Occipital lobe (tissue), 2 donors: Measurements from ENCODE around the gene MAPKAP1. TPM values are rescaled to one million over a fixed set of nuclear protein-coding genes. Genes with fewer than 3 reads are reported as not detected.
"Not testable (repeated sequence)": the region's sequence is repeated elsewhere in the genome, so short reads cannot be mapped to it uniquely, and the experiment has no call there.

ENCODE experiments used
- DNase-seq: peaks from one replicate; lab custom pipeline; 2025; lab: John Stamatoyannopoulos, UW
- total RNA-seq: library from RNA; depleted of rRNA; stranded (reverse); fragments of >200 nt; gene quantifications from one replicate; pipeline ENCODE4 v1.2.3, GENCODE V29; 2014

MAPKAP1 gene
- total RNA-seq, 1 donor from 2014 or later = 37.6 TPM

- no peak for DNase-seq
Observed at GRCh38 chr9:125421166-125421565, 285.8 kb downstream of the MAPKAP1 start.

DNA sequence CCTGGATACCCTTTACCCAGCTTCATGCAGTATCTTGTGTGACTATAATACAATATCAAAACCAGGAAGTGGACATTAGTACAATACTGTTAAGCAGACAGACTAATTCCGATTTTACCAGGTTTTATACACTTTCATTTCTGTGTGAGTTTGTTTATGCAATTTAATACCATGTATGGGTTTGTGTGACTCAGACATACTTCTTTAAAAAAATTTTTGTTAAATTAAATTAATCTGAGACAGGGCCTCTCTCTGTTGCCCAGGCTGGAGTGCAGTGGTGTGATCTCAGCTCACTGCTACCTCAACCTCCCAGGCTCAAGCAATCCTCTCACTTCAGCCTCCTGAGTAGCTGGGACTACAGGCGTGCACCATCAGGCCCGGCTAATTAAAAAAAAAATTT, 288.6 kb downstream of the MAPKAP1 start:
- no peak for DNase-seq

GRCh38 chr9:125416517-125416916, 290.5 kb downstream of the MAPKAP1 start:
- no peak for DNase-seq

DNA sequence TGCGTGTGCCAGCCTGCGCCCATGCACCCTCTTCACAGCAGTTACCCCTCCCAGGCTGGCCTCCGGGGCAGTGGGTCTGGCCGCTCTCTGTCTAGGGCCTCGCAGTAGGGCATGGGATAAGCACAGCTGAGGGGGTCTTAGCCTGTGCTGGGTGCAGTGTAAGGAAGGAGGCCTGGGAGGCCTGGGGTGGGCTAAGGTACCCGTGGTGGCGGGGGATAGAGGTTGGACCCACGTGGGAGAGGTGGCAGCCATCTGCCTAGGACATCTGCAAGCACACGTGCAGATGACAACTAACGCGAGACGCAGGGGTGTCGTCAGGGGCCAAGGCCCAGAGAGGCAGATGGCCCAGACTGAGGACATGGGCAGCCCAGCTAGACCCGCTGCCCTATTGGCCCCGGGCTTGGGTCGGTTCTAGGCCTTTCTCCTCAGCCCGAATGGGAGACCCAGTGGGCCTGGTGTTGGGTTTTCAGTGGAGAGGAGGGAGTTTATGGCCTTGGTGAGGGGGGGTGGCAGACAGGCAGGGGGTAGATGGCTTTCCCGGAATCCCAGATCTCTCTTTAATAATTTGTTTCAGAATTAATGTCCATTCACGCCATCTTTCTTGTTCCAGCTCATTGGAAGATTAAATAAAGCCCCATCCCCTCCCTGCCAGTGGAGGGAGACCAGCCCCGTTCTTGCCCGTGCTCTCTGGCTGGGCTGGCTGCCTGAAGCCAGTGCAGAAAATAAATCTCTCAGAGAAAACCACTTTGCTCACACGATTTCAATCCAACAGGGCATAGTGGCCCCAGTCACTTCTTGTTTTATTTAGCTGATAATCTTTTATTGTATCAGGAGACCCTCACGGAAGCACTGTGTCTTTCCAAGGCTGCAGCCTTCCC, 291.2 kb downstream of the MAPKAP1 start:
- DNase-seq = no peak

- DNase-seq = no peak
Observed at GRCh38 chr9:125413579-125413978, 293.4 kb downstream of the MAPKAP1 start.

DNA sequence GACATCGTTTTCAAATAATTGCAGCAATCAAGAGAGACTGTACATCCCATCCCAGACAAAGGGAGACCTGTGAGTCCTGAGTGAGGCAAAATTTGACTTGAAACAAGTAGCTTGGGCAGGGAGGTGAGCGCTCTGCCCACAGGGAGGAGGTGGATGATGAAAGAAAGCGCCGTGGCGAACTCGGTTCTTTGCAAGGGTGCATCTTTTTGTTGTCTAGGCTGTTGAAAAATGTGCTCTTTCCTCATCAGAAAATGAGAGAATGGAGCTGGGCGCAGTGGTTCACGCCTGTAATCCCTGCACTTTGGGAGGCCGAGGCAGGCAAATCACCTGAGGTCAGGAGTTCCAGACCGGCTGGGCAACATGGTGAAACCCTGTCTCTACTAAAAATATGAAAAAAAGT, 294.8 kb downstream of the MAPKAP1 start:
- DNase-seq = no peak

DNA sequence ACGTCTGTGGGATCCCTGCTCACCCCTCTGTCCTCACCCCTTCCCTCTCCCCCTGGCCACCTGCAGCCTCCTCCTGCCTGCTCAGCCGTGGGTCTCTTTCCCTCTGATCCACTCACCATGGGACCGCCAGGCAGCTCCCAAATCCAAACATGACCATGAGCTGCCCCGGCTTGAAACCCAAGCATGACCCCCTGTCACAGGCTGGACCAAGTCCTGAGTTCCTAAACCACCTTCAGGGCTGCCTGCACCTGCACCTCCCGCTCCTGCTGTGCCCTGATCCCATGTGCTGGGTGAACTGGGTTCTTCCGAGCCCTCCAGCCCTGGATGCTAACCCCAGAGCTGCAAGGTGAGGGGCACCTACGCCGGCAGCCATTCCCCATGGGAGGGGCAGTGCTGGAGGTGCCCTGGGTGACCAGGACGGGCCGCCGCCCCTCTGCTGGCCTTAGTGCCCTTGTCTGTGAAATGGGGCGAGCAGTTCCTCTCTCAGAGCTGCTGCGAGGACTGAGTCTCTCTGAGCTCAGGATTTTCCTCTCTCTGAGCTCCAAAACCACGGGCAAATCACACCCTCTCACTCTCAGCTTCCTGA, 295.7 kb downstream of the MAPKAP1 start:
- no peak for DNase-seq

GRCh38 chr9:125410522-125410894, 296.5 kb downstream of the MAPKAP1 start:
- DNase-seq = no peak

DNA sequence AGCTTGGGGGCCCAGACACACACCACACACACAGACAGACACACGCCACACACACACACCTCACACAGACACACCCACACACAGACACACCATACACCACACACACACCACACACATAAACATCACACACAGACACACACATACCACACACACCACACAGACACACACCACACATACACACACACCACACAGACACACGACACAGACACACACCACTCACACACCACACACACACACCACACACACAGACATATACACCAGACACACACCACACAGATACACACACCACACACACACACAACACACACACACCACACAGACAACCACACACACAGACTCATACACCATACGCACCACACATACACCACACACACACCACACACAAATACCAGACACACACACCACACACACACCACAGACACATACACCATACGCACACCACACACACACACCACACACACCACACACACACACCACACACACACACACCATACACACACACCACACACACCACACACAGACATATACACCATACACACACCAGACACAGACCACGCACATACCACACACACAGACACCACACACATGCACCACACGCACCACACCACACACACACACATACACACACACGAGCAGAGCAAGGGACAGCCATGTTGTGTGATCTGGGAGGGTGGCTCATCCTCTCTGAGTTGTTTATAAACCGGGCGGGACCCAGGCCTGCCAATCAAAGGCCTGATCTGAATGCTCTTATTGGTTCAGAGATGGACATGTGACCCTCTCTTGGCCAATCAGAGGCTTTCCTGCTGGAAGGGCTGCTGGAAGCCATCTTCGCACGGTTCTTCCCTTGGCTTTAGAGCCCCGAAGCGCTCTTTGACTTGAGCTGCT, 297.1 kb downstream of the MAPKAP1 start:
- no peak for DNase-seq

- DNase-seq = no peak
Observed at GRCh38 chr9:125409217-125409636, 297.8 kb downstream of the MAPKAP1 start.

GRCh38 chr9:125407974-125408900, 298.8 kb downstream of the MAPKAP1 start:
- peak; percentile 13 for DNase-seq

DNA sequence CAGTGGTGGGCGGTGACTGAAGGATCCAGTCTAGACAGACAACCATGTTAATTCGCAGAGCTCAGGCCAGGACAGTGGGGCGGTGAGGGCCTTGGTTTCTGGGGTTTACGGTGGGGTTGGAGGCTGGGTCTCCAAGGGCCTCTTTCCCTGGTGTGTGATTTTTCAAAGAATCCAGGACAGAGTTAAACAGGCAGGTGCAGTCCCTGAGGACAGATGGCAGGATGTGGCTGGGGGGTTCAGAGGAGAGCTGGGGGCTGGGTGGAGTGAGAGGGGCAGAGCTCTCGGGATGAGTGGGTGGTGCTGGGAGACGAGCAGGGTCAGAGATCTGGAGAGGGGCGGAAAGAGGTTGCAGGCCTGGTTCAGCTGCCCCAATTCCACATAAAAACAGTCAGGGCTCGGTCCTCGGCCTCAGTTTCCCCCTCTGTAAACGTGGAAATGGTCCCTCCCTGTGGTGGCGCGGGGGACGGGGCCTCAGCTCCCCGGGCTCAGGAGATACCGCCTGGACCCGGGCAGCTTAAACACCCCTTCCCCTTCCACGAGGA, 299.5 kb downstream of the MAPKAP1 start:
- DNase-seq = no peak

DNA sequence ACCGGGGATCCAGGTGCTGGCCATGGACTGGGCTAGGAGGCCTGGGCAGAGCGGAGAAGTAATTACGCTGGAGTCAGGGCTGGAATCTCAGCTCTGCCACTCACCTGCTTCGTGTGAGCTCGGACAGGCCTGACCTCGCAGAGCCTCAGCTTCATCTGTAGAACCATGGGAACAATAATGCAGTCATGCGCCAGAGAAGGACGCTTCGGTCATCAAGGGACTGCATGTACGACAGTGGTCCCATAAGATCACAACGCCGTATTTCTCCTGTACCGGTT, 300.3 kb downstream of the MAPKAP1 start:
- DNase-seq = no peak

- DNase-seq = no peak
Observed at GRCh38 chr9:125405938-125406809, 300.8 kb downstream of the MAPKAP1 start.

DNA sequence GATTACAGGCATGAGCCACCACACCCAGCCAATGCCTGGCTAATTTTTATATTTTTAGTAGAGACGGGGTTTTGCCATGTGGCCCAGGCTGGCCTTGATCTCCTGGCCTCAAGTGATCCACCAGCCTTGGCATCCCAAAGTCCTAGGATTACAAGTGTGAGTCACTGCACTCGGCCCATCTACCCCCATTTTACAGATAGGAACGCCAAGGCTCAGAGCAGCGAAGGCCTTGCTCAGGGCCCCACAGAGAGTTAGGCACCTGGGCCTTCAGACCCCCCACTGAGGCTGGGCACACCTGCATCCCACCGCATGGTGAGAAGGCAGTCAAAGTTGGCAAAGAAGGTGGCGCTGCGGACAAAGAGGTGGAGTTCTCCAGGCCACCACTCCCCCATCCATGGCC, 302.3 kb downstream of the MAPKAP1 start:
- no peak for DNase-seq

DNA sequence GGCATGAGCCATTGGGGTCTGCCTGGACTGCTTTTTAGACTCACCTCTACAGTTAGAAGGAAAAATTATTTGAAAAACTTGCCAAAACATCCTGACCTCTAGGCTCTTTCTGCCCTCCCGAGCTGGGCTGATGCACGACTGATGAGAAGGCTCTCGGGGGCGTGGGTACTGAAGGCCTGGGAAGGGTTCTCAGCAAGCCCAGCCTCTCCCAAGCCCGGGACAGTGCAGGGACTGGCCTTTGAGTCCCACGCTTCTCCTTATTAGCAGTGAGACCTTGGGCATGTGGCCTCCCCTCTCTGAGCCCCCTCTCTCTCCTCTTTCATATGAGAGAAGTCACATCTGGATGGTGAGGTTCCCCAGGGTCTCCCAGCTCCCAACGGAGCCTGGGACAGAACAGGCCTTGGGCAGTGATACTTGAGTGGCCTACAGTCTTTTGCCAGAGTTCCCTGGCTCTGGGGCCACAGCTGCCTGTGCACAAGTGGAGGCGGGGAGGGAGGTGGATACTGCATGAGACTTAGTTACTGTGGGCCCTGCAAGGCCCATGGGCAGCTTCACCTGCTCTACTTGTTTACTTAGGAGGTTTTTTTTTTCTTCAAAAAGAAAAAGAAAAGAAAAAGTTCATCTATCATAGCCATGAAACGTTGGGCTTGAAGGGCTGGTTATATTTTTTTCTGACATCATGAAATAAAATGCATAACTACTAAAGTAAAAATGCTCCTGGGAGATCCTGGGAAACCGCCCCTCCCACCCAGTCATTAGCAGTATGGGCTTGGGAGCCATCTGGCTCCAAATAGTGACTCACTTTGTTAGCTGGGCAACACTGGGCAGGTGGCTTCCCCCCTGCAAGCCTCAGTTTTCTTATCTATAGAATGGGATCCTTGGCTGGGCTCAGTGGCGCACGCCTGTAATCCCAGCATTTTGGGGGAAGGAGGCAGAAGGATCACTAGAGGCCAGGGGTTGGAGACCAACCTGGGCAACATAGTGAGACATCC, 306.0 kb downstream of the MAPKAP1 start:
- DNase-seq = no peak

- DNase-seq = not testable (repeated sequence)
Observed at GRCh38 chr9:125400232-125400631, 306.8 kb downstream of the MAPKAP1 start.

DNA sequence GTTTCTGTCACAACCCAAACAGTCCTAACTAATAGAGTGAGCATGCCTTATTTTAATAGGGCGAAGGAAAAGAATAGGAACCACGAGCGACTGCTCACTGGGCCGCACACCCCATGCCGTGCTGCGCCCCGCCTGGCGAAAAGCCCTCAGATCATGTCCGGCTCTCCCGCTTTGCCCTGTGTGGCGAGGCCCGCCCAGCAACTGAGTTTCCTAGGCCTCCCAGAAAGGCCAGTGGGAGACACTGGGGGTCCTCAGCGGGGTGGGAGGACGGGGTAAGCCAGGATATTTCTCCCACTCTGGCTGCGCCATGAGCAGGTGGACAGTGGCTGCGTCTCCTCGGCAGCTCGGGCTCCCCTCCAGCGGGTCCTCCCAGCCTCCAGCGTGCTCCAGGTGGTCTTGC, 307.3 kb downstream of the MAPKAP1 start:
- no peak for DNase-seq

DNA sequence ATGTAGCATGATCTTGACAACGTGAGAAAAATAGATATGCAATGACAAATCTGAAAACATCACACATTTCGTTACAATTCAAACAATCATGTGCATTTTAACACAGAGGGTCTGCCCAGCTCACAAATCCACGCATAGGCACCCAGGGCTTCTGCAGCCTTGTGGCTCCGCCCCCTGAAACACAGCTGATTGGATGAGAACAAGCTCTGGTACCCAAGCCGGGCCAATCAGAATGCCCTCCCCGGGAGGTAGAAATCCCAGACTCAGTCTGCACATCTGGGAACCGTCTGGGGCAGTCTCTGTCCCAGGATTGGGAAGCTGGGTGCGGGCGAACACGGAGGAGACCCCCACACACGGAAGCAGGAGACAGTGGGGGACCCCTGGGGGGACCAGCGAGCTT, 307.8 kb downstream of the MAPKAP1 start:
- no peak for DNase-seq
